Jurkat, Clone E6-1 (cell line): ENCODE measurements around the gene OTOG.

Experiments
- DNase-seq: peaks from one replicate; pipeline ENCODE4 v3.0.0-alpha.2; 2011; ENCODE audit warnings: low read depth, low spot score
- H3K4me3 ChIP-seq: 2 replicates; pipeline ENCODE4 v1.5.1; 2011; ENCODE audit warnings: mild to moderate bottlenecking, low read length, control low read depth, moderate library complexity

OTOG gene

GRCh38 chr11:17575431-17576425, 28.7 kb downstream of the OTOG start:
- no peak overlapping the region for H3K4me3 ChIP-seq
- DNase-seq = no peak

DNA sequence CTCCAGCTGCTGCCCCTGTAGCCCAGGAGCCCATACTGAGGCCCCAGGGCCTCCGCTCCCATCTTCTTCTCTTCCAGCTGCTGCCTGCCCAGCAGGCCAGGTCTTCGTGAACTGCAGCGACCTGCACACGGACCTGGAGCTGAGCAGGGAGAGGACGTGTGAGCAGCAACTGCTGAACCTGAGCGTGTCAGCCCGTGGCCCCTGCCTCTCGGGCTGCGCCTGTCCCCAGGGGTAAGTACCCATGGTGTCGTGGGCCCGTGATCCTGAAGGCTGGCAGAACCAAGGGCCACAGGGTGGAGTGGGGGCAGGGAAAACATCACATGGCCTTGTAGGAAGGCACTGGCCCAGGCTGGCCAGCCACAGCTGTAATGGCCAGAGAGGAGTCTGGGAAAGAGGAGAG, 31.2 kb downstream of the OTOG start:
- no peak overlapping the region for H3K4me3 ChIP-seq
- no peak for DNase-seq

- no peak overlapping the region for H3K4me3 ChIP-seq
- no peak for DNase-seq
Measured at GRCh38 chr11:17578958-17579357, 31.9 kb downstream of the OTOG start.

GRCh38 chr11:17579451-17579850, 32.4 kb downstream of the OTOG start:
- H3K4me3 ChIP-seq = no peak overlapping the region
- DNase-seq = no peak

GRCh38 chr11:17580271-17580670, 33.2 kb downstream of the OTOG start:
- no peak for DNase-seq
- no peak overlapping the region for H3K4me3 ChIP-seq

GRCh38 chr11:17581036-17581731, 34.1 kb downstream of the OTOG start:
- DNase-seq = no peak

GRCh38 chr11:17581732-17582053, 34.6 kb downstream of the OTOG start:
- H3K4me3 ChIP-seq = no peak overlapping the region
- no peak for DNase-seq

More at GRCh38 chr11:17581036-17581731, 34.1 kb downstream of the OTOG start:
- H3K4me3 ChIP-seq = no peak overlapping the region

- H3K4me3 ChIP-seq = no peak overlapping the region
- DNase-seq = no peak
Measured at GRCh38 chr11:17585911-17586695, 39.0 kb downstream of the OTOG start.

DNA sequence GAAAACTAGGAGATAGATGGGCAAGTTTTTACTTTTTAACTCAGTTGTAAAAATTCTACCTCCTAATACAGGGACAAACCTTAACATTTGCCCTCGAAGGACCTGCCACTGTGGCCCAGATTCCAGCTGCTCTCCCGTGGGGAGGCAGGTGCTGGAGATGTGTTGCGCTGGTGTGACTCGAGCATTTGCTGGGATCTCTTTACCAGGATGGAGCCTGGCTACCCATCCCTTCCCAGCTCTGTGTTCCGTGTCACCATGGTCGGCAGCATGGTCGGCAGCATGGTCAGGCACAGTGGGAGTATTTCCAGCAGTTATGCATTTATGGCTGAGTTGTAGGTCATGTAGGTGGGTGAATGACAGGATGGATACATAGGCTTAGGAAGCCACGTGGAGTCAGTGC, 41.1 kb downstream of the OTOG start:
- no peak overlapping the region for H3K4me3 ChIP-seq
- no peak for DNase-seq

DNA sequence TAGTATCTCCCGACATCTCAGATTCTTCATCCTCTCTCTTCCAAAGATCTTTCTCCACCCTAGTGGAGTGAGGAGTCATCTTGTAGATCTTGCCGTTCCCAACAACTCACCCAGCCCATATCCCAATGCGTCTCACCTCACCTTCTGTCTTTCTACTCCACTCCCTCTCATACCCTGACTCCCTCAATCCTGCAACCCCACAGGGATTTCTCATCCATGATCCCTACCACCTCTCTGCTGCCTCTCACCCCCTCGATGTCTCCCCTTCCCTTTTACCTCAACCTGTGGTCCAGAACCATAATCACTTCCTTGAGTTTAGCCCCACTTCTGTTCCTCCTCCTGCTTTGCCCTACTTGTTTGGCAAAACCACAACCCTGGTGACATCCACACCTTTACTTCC, 41.7 kb downstream of the OTOG start:
- DNase-seq = no peak
- H3K4me3 ChIP-seq = no peak overlapping the region

- no peak overlapping the region for H3K4me3 ChIP-seq
- DNase-seq = no peak
Measured at GRCh38 chr11:17590463-17590862, 43.4 kb downstream of the OTOG start.

DNA sequence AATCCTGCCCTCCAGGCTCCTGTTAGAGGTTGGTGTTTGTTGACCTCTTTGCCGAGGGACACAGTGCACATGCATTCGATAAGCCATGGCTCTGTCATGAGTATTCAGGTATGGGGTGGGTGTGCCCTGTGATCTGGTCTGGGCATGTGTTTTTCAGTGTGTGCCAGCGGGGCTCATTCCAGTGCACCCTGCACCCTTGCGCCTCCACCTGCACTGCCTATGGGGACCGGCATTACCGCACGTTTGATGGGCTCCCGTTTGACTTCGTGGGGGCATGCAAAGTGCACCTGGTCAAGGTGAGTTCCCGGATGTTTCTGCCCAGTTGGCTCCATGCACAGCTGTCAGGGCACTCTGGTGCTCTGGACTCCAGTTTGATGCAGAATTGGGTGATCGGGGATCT, 44.2 kb downstream of the OTOG start:
- DNase-seq = no peak
- H3K4me3 ChIP-seq = no peak overlapping the region

DNA sequence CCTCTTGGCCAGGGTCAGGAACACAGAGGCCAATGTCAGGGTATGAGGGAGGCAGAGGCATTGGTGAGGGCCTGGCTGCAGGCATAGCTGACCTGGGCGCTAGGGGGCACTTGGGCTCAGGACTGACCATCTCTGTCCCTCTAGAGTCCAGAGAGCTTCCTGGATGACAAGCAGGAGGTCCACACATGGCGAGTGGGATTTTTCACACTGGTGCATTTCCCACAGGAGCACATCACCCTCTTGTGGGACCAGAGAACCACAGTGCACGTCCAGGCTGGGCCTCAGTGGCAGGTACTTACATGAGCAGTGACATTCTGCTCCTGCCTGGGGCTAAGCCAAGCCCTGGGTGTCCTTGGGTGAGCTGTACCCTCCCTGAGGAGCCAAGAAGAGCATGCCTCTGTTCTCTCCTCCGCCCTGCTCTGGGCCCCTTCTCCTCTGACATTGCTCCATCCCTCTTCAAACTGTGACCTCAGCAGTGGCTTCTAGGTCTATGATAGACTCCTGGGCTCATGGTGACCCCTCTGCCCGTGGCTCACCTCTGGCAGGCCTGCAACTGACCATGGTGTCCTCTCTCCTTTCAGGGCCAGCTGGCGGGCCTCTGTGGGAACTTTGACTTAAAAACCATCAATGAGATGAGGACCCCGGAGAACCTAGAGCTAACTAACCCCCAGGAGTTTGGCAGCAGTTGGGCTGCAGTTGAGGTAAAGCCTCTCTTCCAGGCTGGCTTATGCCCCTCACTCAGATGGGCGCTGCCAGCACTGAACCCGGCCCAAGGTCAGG, 46.6 kb downstream of the OTOG start:
- H3K4me3 ChIP-seq = no peak overlapping the region
- DNase-seq = no peak

GRCh38 chr11:17594686-17595192, 47.7 kb downstream of the OTOG start:
- H3K4me3 ChIP-seq = no peak overlapping the region
- no peak for DNase-seq

- no peak overlapping the region for H3K4me3 ChIP-seq
- DNase-seq = no peak
Measured at GRCh38 chr11:17595526-17596309, 48.7 kb downstream of the OTOG start.

DNA sequence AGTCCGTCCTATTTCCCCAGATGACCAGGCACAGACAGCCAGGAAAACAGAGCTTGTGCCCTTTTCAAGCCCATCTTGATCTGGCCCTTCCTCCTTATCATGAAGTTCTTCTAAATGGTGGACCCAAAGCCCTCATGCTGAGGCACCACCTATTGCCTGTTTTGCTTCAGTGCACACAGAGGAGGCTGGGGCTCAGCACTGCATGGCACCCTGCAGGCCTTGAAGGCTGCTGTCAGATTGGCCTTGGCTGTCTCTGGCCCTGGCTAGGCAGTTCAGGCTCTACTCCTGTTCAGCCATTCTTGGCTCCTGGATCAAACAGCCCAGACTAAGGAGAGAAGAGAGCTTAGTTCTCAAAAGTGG, 49.2 kb downstream of the OTOG start:
- no peak for DNase-seq
- H3K4me3 ChIP-seq = no peak overlapping the region

GRCh38 chr11:17596711-17597110, 49.7 kb downstream of the OTOG start:
- no peak overlapping the region for H3K4me3 ChIP-seq
- no peak for DNase-seq

DNA sequence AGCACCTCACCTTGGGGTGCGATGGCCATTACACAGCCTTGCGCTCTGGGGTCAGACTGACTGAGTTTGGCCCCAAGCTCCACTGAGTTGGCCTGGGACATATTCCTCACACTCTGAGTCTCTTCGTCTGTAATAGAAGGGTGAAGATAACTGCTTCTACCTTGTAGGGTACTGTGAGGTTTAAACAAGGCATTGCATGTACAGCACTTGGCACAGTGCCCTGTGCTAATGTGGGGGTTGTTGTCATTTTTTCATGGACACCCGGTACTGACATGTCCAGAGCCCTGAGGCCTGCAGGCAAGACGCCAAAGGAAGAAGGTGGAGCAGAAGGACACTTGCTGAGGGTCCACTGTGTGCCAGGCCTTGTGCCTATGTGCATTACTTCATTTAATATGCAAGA, 50.7 kb downstream of the OTOG start:
- no peak overlapping the region for H3K4me3 ChIP-seq
- no peak for DNase-seq
